NT2/D1 (cell line): Measurements from ENCODE around the gene TSFM.

ENCODE experiments used
- YY1 ChIP-seq: IDR thresholded peaks from 2 replicates; pipeline ENCODE4 v1.6.1; 2011; ENCODE audit not compliant: insufficient read length, insufficient read depth
- ZNF274 ChIP-seq: IDR thresholded peaks from 2 replicates; pipeline ENCODE4 v1.6.1; 2011; ENCODE audit warnings: mild to moderate bottlenecking, low read depth, low read length

DNA sequence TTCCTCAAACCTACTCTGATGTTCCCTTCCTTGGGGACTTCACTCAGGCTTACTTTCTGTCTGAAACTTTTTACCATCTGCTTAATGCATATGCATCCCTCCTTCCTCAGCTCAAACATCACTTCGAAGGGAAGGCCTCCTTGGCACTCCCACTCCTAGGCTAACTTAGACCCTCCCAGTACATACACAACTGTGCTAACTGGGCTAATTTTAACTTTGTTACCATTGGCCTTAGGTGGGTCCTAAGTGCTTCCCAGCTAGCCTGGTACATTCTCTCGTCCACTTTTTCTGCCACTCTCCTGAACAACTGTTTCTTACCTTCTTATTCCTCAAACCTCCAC lies 6.4 kb upstream of the TSFM start:
- TF ChIP-seq YY1 (no peak), ZNF274 (no peak)
